GM12878 (cell line): ENCODE data around the gene CYP4F11. TPM values are rescaled to one million over a fixed set of nuclear protein-coding genes. Genes with fewer than 3 reads are reported as not detected.

Experiments
- ASH2L ChIP-seq: fragments of 300-600, 200-600 bp; sonication (generic); IDR thresholded peaks from 2 replicates; pipeline ENCODE4 v1.6.1; 2017; ENCODE audit warnings: low read depth, mild to moderate bottlenecking, borderline replicate concordance
- CREB1 ChIP-seq: IDR thresholded peaks from 2 replicates; pipeline ENCODE4 v1.6.1; 2012; ENCODE audit warnings: low read depth, mild to moderate bottlenecking, inconsistent platforms
- ELK1 ChIP-seq: IDR thresholded peaks from 2 replicates; pipeline ENCODE4 v1.6.1; 2012; ENCODE audit warnings: low read depth, low read length, improper control_type of control experiment
- GATAD2B ChIP-seq: fragments of 450-650 bp; conservative IDR thresholded peaks from 2 replicates; pipeline ENCODE4 v1.6.1; 2017; ENCODE audit warnings: low read depth, mild to moderate bottlenecking, moderate library complexity
- NR2C2 ChIP-seq: IDR thresholded peaks from 2 replicates; pipeline ENCODE4 v1.6.1; 2011; ENCODE audit warnings: borderline replicate concordance, low read depth; ENCODE audit not compliant: control insufficient read depth, insufficient read length
- SMARCA5 ChIP-seq: fragments of 450-650 bp; IDR thresholded peaks from 2 replicates; pipeline ENCODE4 v1.6.1; 2017; ENCODE audit warnings: mild to moderate bottlenecking
- TBL1XR1 ChIP-seq: IDR thresholded peaks from 2 replicates; pipeline ENCODE4 v1.6.1; 2012; ENCODE audit warnings: low read depth, low read length, improper control_type of control experiment
- ZBTB4 ChIP-seq: fragments of 450-650 bp; formaldehyde crosslinking; IDR thresholded peaks from 2 replicates; pipeline ENCODE4 v1.4.0; 2022; ENCODE audit warnings: mild to moderate bottlenecking, moderate library complexity
- polyA plus RNA-seq, 11 experiments: library from polyadenylated mRNA; depleted of rRNA in 4 of 11; unstranded in 6 of 11; stranded (reverse) in 5 of 11; fragments of >200 nt; fragmentation: Nextera tagmentation in 4 of 11; fragmentation: Illumina TruSeq in 1 of 11; extraction: Ambion mirVana in 4 of 11; extraction: Trizol in 1 of 11; gene quantifications; 1 replicate in 1 of 11; 2 replicates in 10 of 11; pipeline versions ENCODE4 v1.2.1 to v1.2.3, GENCODE V29; 2011 to 2016; ENCODE audit warnings: inconsistent platforms in 2 of 11, missing spikeins in 2 of 11, low read depth in 1 of 11
- total RNA-seq, 4 experiments: library from RNA; depleted of rRNA in 3 of 4; stranded (reverse); fragments of >200 nt in 3 of 4; fragmentation: Illumina TruSeq in 1 of 4; extraction: Trizol in 1 of 4; gene quantifications; 2 replicates each; pipeline versions ENCODE4 v1.2.1 to v1.2.3, GENCODE V29; 2013 to 2021
- TF ChIP-seq, protein P1 (sequence below): fragments of 150-350 bp; IDR thresholded peaks from 2 replicates; pipeline ENCODE4 v1.6.1; 2014; ENCODE audit warnings: mild to moderate bottlenecking, low read depth, low read length

The CYP4F11 gene
- total and polyA plus RNA-seq, 10 of the 15 experiments (the other 5 are each of a cell fraction or from before 2014, with no cell fraction given) = not detected

DNA sequence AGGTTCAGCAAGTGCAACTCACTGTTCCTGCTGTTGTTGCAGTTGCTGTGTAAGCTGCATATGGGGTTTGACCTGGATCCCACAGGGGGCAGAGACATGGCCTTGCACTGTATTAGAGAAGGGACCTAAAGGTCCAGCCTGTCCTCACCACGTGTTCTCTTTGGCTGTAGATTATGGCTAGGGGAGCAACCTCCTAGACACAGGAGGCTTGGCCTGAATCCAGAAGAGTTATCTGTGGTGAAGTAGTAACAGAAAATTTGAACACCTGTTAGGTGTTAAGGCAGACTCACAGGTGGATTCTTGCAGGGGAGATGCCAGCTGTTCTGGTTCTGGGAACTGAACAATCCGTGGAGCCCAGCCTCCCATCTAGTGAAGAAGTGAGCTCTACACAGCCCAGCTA lies 3.4 kb upstream of the CYP4F11 start (continued):
- no peak for TF ChIP-seq ELK1
- no peak for TF ChIP-seq ASH2L
- no peak for TF ChIP-seq GATAD2B
- TF ChIP-seq ZBTB4 (CRISPR knock-in tag) = no peak
- TF ChIP-seq CREB1 = no peak
- no peak for TF ChIP-seq TBL1XR1
- no peak for TF ChIP-seq NR2C2
- TF ChIP-seq SMARCA5 = no peak
- TF ChIP-seq, protein P1, sequence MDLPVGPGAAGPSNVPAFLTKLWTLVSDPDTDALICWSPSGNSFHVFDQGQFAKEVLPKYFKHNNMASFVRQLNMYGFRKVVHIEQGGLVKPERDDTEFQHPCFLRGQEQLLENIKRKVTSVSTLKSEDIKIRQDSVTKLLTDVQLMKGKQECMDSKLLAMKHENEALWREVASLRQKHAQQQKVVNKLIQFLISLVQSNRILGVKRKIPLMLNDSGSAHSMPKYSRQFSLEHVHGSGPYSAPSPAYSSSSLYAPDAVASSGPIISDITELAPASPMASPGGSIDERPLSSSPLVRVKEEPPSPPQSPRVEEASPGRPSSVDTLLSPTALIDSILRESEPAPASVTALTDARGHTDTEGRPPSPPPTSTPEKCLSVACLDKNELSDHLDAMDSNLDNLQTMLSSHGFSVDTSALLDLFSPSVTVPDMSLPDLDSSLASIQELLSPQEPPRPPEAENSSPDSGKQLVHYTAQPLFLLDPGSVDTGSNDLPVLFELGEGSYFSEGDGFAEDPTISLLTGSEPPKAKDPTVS = no peak
